GM21515 (cell line): ENCODE results near the gene TAF6L.
A peak's percentile ranks its signal among the peaks of the same experiment; 100 is the strongest.
"Not testable (repeated sequence)": the region's sequence is repeated elsewhere in the genome, so short reads cannot be mapped to it uniquely, and the experiment has no call there.

Experiments
- ATAC-seq: cut with Tn5 transposase; IDR thresholded peaks from one replicate; pipeline ENCODE4 v1.9.1; 2021; ENCODE audit not compliant: unreplicated experiment

Gene TAF6L

DNA sequence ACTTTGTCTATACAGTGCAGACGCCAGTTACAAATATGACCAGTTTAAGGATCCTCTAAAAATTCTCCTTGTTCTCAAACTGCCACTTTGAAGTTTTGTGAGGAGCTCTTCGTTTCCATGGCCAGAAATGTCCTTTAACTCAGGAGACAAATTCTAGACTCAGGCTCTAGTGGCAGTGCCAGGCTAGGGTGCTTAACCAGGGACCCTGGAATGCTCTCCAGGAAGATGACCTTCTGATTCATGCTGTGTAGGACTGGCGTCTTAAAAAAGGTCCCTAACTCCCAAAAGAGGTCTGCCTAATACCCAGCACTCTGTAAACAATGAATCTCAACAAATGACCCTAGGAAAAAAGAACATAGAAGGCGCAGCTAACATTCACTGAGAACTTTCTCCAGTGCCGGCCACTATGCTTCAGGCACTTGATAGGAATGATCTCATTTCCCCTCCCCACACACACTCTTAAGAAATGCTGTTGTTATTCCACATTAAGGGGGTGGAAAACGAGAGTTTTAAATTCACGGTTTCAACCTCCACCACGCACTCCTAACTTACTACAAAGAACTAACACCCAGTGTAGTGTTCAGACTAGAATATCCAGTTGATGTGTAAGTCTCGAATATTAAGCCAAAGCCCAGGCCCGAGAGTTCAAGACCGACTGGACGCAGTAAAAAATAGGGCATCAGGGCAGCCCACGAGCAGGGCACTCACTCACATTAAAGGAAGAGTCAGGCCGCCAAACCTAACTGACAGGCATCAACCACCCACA lies 33.3 kb downstream of the TAF6L start:
- ATAC-seq: no peak

DNA sequence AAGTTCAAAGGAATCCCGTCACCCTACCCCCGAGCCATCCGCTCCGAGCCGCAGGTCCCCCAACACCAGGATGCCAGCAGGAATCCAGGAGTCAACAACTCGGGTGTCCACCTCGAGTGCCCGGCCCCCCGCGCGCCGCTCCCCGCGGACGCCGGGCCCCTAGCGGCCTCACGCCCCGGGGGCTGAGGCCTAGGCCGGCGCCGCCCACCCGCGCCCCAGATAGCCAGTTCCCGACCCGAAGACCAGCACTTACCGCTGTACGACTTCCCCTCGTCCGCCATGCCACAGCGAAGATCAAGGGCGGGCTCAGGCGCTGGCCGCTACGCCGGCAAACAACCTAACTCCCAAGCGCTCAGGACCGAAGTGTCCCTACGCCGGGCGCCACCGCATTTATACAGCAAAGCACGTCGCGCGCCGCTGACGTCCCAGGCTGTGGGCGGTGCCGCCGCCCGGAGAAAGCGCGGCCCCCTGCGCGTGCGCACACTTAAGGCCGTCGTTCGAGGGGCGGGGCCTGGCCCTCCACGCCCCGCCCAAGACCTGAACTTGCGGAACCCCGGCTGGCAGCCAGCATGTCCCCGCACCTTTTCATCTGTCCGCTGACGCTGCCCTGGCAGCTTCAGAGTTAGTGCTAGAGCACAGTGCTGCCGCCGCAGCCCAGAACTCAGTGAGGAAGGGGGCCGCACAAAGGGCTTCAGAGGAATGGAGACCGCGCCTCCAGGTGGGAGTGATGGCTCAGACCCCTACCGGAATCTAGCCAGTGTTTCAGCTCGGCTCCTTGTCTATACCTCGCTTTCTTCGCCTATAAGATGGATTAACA lies 34.1 kb downstream of the TAF6L start, which contains the start of gene NXF1:
Gene NXF1 (minus strand): TSS at position 365 of the 817 bp plus-strand sequence. CDS start 84 bp downstream, at position 281.
- ATAC-seq: peak; percentile 73

DNA sequence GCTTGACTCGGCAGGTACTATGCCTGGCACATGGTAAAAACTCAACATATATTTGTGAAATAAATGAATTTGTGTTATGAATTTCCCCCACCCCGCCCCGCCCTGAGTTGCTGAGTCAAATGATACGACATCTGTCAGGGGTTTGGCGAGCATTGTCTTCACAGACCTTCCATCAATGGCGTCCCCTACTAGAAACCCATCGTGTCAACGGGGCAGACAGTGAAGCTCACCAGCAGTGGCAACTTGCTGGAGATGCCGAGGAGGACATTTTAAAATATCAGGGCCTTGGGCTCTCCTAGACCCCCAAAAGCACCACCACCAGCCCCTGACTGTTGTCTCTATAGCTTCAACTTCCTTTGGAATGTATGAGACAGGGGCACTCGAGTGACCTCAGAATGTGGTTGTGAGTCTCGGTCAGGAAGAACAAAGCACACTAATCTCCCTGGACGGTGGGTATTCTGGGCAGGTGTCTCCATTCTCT lies 34.8 kb downstream of the TAF6L start:
- no peak for ATAC-seq

DNA sequence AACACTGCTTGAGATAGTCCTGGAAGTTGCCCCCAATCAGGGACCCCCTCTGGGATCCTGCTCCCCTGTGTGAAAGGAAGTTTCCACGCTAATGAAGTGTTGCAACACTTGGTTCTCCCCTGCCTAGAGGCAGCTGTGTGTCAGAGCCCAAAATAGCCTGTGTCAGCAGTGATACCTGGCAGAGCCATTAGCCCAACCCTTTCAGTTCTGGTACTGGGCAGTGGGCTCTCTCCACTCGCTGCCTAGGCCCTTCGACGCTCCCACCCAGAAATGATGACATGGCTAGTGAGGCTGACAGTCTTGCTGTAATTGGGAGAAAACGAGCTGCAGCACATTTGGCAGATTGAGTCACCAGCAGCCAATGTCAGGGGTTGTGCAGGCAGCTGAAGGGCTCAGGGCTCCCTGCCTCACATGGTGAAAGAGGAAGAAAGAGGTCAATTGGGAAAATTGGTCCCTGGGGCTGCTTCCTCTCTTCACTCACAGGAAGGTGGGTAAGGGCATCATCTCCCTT lies 35.5 kb downstream of the TAF6L start:
- ATAC-seq: no peak

DNA sequence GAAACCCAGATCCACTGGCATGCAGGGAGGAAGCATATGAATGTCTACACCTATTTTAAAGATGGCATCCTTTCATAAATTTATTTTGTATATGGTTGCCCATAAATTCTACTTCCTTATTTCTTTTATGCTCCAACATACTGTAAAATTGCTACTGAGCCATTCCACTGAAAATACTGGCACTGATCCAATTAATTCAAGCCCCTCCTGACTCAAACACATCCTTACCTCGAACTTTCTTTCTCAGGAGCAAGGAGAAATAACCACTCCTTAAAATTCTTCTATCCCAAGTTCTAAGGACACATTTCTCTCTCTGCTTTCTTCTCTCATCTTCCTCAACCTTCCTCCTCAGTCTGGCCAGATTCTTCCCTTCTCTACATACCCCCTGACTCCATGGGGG lies 39.6 kb downstream of the TAF6L start:
- no peak for ATAC-seq

DNA sequence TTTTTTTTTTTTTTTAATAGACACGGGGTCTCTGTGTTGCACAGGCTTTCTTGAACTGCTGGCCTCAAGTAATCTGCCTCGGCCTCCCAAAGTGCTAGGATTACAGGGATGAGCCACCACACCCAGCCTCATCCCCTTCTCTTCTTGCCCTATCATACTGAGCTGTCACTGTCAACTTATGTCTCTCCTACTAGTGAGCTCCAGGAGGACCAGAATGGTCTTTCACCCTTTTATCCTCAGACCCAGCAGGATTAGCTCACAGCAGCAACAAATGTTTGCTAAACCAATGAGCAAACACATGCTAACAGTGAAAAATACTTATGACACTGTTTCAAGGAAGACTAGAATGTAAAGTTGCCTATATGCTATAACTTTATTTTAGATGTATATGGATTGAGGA lies 40.5 kb downstream of the TAF6L start:
- no peak for ATAC-seq

DNA sequence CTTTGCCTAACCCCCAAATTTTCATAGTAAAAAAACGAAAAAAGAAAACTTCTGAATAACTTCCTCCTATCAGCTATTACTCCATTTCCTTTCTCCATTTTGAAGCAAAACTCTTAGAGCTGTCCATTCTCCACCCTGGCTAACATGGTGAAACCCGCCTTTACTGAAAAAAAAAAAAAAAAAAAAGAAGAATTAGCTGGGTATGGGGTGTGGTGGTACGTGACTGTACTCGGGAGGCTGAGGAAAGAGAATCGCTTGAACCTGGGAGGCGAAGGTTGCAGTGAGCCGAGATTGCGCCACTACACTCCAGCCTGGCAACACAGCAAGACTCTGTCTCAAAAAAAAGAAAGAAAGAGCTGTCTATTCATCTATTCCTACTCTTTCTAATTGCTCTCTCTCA lies 45.4 kb downstream of the TAF6L start:
- no peak for ATAC-seq

DNA sequence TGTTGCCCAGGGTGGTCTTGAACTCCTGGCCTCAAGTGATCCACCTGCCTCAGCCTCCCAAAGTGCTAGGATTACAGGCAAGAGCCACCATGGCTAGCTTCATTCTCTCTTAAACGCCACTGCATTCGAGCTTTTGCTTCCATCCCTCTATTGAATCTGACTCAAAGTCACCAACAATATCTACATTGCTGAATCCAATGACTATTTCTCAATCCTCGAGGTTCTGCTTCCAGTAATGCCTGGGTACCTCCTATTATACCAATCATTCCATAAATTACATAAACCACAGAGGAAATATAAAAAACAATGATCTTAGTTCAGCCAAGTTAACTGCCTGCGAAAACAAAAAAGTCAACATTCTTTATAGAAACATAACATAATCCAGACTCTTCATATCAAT lies 45.9 kb downstream of the TAF6L start:
- ATAC-seq: no peak

DNA sequence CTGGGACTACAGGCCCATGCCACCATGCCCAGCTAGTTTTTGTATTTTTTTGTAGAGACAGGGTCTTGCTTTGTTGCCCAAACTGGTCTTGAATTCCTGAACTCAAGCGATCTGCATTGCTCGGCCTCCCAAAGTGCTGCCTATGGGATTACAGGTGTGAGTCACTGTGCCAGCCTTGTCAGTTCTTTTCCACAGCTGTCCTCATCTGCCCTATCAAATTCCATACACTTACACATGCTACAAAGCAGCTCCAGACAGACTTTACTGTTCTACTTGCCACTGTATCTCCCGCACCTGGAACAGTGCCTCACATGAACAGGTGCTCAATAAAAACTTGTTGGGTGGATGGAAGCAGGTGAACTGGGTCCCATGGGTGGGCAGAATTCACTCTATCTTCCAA lies 52.5 kb downstream of the TAF6L start:
- ATAC-seq: no peak

DNA sequence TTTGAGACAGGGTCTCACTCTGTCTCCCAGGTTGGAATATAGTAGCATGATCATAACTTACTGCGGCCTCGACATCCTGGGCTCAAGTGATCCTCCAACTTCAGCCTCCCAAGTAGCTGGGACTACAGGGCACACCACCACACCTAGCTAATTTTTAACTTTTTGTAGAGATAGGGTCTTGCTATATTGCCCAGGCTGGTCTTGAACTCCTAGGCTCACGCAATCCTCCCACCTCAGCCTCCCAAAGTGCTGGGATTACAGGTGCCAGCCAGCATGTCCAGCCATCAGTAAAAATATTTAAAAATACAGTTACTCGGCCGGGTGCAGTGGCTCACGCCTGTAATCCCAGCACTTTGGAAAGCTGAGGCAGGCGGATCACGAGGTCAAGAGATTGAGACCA lies 56.9 kb downstream of the TAF6L start:
- not testable (repeated sequence) for ATAC-seq

DNA sequence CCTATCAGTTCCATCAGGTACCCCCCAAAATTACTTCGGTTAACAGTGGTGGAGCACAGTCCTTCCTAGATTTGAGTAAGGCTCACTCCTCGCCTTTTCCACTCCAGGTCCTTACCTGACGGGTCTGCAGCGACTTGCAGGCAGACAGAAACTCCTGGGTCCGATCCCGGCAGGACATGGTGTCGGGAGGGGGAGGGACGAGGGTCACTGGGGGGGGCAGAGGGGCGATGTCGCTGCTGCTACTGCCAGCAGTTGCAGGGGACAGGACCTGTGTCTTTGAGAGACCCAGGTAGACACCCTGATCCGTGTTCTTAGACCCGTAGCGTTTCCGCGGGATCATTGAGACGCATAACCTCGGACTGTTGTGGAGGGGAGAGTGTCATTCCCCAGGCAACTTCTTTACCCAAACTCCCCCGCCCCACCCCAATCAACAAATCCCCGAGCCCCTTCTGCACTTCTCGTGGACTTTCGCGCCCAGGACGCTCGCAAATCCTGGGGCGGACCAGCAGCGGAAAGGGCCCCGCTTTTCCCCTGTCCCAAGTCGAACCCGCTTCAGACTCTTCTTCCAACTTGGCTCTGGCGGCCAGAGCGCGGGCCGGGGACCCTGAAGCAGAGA lies 59.8 kb downstream of the TAF6L start:
- ATAC-seq: peak; percentile 10

DNA sequence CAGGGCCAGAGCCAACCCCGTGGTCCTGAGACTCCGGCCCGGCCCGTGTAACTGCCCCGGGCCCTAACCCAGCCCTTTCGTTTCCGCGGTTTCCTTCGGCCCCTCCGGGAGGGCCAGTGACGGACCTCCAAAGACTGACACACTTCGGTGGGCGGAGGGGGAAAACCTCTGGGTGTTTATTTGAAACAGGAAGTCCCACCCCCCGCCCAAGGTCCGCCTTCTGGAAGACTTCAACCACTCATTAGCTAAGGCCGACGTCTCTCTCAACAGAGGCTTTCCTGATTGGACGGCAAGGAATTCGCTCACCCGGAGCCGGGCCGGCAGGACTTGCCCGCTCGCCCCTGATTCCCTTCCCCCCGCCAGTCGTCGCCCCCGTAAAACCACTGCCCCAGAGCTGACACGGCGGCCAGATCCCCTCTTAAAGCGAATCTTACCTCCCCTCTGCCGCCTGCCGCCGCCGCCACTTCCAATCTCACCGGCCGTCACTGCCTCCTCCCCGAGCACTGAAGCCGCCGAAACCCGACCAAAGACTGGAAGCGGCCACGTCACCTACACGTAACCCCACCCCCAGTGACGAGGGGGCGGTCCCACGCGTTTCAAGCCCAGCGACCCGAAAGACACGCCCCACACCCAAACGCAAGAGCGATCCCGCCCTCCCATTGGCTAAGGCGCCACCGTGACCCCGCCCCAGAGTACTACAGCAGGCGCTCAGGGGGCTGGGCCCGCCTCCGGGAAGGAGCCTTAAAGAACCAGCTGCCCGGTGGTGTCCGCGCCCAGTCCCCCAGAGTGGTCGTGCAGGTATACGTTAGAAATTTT lies 60.5 kb downstream of the TAF6L start, which contains the start of gene STX5:
Gene STX5 (minus strand): TSS at position 532 of the 816 bp plus-strand sequence. CDS start 808 bp downstream, outside the sequence.
- peak; percentile 72 for ATAC-seq

DNA sequence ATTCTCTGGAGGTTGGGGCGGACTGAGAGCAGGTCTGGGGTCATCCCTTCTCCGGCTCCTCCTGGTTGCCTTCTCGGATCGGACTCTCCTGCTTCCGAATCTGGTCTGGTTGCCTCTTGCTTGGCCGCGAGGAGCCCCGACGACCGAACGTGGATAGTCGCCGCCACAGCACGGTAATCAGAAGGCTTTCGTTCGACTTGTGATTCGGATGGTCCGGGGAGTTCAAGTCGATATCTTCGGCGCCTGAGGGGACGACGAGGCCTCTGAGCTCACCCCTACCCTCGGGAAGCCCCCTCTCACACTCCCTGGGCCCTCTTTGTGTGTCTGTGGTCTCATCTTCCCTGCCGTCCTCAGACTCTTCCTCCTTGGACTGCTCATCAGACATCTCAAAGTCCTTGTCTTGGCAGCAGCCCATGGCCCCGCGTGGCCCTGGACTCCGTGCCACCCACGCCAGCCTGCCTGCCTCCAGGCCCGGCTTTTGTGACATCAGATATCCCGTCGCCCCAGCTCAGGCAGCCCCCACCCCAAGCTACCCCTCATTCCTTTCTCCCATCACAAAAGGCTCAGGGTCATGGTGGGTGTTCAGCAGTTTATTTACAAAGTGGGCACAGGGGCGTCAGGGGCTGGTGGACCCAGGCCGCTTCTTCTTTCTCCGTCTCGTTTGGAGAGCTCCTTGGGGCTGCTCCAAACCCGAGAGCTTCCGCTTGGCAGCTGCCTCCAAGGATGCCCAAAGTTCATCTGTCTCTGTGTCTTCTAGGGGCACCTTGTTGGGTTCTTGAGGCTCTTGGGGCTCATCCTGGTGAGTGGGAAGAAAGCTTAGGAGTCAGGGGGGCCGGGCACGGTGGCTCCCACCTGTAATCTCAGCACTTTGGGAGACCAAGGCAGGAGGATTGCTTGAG lies 61.4 kb downstream of the TAF6L start, which contains the start of gene TEX54:
Gene TEX54 (minus strand): TSS at position 506 of the 899 bp plus-strand sequence.
- ATAC-seq: peak; percentile 17

DNA sequence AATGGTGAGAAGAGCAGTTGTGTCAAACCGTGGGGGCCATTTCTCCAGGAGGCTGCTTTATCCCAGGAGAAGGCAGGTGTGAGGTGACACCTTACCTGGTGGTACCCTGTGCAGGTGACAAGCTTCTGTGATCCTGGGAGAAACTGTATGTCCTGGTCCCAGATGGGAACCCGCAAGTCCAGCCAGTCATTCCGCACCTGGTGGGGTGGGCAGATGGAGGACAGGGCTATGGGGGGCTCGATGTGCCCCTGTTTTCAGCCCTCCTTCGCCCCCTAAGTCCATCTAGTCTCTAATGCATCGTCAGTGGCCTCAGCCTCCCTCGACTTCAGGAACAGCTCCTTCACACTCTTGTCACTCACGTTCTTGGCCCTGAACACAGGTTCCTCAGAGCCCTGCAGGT lies 64.1 kb downstream of the TAF6L start:
- no peak for ATAC-seq
